ENCODE data around the gene SRCAP. TPM values are rescaled to one million over a fixed set of nuclear protein-coding genes. Genes with fewer than 3 reads are reported as not detected.

Gene SRCAP
- total and polyA plus RNA-seq, 11 donors = 22.9 to 51.2 (median 39.7) TPM

DNA sequence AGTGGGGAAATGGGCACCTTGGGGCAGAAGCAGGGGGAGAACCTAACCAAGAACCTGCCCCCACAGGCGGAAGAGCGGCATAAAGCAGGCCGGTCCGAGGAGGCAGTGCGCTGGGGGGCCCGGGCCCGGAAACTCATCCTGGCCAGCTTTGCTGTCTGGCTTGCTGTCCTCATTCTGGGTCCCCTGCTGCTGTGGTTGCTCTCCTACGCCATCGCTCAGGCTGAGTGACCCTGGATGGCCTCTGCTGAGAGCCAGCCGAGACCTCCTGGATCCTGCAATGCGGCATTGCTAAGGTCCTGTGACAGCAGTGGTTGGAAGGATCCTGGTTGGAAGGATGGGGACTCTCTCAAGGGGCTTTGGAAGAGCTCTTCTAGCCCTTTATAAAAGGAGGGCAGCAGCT, 44.7 kb downstream of the SRCAP start:
- H3K27ac ChIP-seq = peak overlapping the region in 9 of 12 donors; percentile 23 to 82 (median 63)
- ATAC-seq (peak in 1 of 4 donors; percentile 11), DNase-seq (peak in 3 of 5 donors; percentile 57 to 65 (median 63))
- no peaks in the 10 kb centered on the region for H3K9me3 ChIP-seq
- H3K4me1 ChIP-seq = peaks cover 0 to 40% (median 24%) of the 10 kb centered on the region in 12 donors
- intact Hi-C loops (cut with DNase I) = loop anchor here in 2 of 10 donors (5.0 to 10.0 kb wide), 2 partner anchors 41 to 171 kb away; no protein-coding TSS in a partner anchor
- WGBS, 4 donors = 81 to 92% (median 87%) methylated on average over 11 of the region's 11 CpGs
- H3K27me3 ChIP-seq = no peaks in the 10 kb centered on the region
- H3K4me3 ChIP-seq = no peak overlapping the region
- H3K36me3 ChIP-seq = peaks cover 0 to 59% (median 36%) of the 10 kb centered on the region in 9 donors
- no peak for TF ChIP-seq POLR2A (IDR thresholded peaks at IDR 0.05)
- TF ChIP-seq, protein P1, sequence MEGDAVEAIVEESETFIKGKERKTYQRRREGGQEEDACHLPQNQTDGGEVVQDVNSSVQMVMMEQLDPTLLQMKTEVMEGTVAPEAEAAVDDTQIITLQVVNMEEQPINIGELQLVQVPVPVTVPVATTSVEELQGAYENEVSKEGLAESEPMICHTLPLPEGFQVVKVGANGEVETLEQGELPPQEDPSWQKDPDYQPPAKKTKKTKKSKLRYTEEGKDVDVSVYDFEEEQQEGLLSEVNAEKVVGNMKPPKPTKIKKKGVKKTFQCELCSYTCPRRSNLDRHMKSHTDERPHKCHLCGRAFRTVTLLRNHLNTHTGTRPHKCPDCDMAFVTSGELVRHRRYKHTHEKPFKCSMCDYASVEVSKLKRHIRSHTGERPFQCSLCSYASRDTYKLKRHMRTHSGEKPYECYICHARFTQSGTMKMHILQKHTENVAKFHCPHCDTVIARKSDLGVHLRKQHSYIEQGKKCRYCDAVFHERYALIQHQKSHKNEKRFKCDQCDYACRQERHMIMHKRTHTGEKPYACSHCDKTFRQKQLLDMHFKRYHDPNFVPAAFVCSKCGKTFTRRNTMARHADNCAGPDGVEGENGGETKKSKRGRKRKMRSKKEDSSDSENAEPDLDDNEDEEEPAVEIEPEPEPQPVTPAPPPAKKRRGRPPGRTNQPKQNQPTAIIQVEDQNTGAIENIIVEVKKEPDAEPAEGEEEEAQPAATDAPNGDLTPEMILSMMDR (IDR thresholded peaks at IDR 0.05) = no peak

GRCh38 chr16:30744183-30744582, 45.2 kb downstream of the SRCAP start:
- Histone ChIP-seq H3K4me1 (peaks cover 0 to 41% (median 25%) of the 10 kb centered on the region in 12 donors), H3K27ac (peak overlapping the region in 9 of 12 donors; percentile 23 to 82 (median 63)), H3K9me3 (no peaks in the 10 kb centered on the region), H3K4me3 (no peak overlapping the region), H3K27me3 (no peaks in the 10 kb centered on the region), H3K36me3 (peaks cover 0 to 55% (median 31%) of the 10 kb centered on the region in 9 donors)
- 54 to 77% (median 72%) methylated on average over 2 of the region's 2 CpGs for WGBS, 4 donors
- intact Hi-C loops (cut with DNase I) = loop anchor here in 2 of 10 donors (5.0 to 10.0 kb wide), 2 partner anchors 42 to 171 kb away; no protein-coding TSS in a partner anchor
- TF ChIP-seq, protein P1 (IDR thresholded peaks at IDR 0.05) = no peak
- TF ChIP-seq POLR2A (IDR thresholded peaks at IDR 0.05) = no peak
- ATAC-seq = no peak
- peak in 2 of 5 donors; percentile 51 to 55 for DNase-seq

- ATAC-seq = no peak
- 79 to 85% (median 79%) methylated on average over 2 of the region's 2 CpGs for WGBS, 4 donors
Observed at GRCh38 chr16:30745082-30745481, 46.1 kb downstream of the SRCAP start.

DNA sequence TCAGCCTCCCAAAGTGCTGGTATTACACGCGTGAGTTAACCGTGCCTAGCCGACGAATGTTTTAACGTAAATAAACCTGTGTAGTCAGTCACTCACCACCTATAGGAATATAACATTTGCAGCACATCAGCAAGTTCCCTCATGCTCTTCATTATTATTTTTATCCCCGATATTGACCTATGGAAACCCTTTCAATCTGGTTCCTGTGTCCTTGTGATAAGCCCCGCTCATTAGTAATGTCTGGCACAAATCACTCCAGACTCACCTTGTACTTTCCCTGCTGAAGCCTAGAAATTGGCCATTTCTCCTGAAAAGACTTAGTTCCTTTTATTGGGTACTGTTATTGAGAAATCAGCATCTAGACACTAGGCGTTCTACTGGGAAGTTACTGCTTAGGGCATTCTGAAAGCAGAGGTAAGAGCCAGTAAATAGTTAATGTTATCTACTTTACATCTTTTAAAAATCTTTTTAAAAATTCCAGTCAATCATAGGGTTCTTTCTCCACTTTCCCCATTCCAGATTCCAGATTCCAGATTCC, 47.7 kb downstream of the SRCAP start:
- TF ChIP-seq POLR2A (IDR thresholded peaks at IDR 0.05) = no peak
- TF ChIP-seq, protein P1 (IDR thresholded peaks at IDR 0.05) = no peak
- ATAC-seq = no peak
- DNase-seq = no peak
- Histone ChIP-seq H3K4me3 (no peak overlapping the region), H3K27ac (peak overlapping the region in 1 of 12 donors; percentile 84), H3K27me3 (no peaks in the 10 kb centered on the region), H3K9me3 (no peaks in the 10 kb centered on the region), H3K36me3 (peaks cover 0 to 48% (median 35%) of the 10 kb centered on the region in 9 donors), H3K4me1 (peaks cover 0 to 25% (median 7%) of the 10 kb centered on the region in 12 donors)
- 90 to 93% (median 92%) methylated on average over 9 of the region's 9 CpGs for WGBS, 4 donors
- intact Hi-C loops (cut with DNase I) = loop anchor here in 1 of 10 donors (5.0 to 10.0 kb wide), 2 partner anchors 49 to 168 kb away; partner anchors contain the start of gene SRCAP

More at GRCh38 chr16:30745082-30745481, 46.1 kb downstream of the SRCAP start:
- peaks cover 0 to 49% (median 25%) of the 10 kb centered on the region in 9 donors for H3K36me3 ChIP-seq
- H3K4me1 ChIP-seq = peaks cover 0 to 42% (median 24%) of the 10 kb centered on the region in 12 donors
- H3K9me3 ChIP-seq = no peaks in the 10 kb centered on the region
- no peak for DNase-seq
- H3K27me3 ChIP-seq = no peaks in the 10 kb centered on the region
- TF ChIP-seq, protein P1 (IDR thresholded peaks at IDR 0.05) = no peak
- no peak for TF ChIP-seq POLR2A (IDR thresholded peaks at IDR 0.05)
- no peak overlapping the region for H3K4me3 ChIP-seq
- intact Hi-C loops (cut with DNase I) = loop anchor here in 1 of 10 donors (5.0 to 10.0 kb wide), 2 partner anchors 48 to 170 kb away; partner anchors contain the start of gene SRCAP
- peak overlapping the region in 2 of 12 donors; percentile 63 to 82 for H3K27ac ChIP-seq
